Endothelial cell of umbilical vein (primary cell): ENCODE measurements around the gene BARD1.

Experiments used
- EZH2 ChIP-seq: IDR thresholded peaks from 2 replicates; pipeline ENCODE4 v1.6.1; 2012; ENCODE audit warnings: borderline replicate concordance, low read depth, mild to moderate bottlenecking, moderate library complexity, low read length, inconsistent platforms; ENCODE audit not compliant: severe bottlenecking
- FOS ChIP-seq: IDR thresholded peaks from 2 replicates; pipeline ENCODE4 v1.6.1; 2011; ENCODE audit warnings: mild to moderate bottlenecking, low read length, moderate library complexity, borderline replicate concordance; ENCODE audit not compliant: insufficient read depth
- GATA2 ChIP-seq: IDR thresholded peaks from 2 replicates; pipeline ENCODE4 v1.7.0; 2011; ENCODE audit warnings: low read depth, mild to moderate bottlenecking, moderate library complexity, mixed read lengths, low read length; ENCODE audit not compliant: insufficient read length, insufficient read depth
- JUN ChIP-seq: IDR thresholded peaks from 2 replicates; pipeline ENCODE4 v1.6.1; 2011; ENCODE audit warnings: borderline replicate concordance, low read depth; ENCODE audit not compliant: insufficient read length, insufficient read depth
- MYC ChIP-seq: IDR thresholded peaks from one replicate; pipeline ENCODE4 v1.6.1; 2011; ENCODE audit warnings: mild to moderate bottlenecking, low read depth, low read length
- POLR2A ChIP-seq: IDR thresholded peaks from 2 replicates; pipeline ENCODE4 v1.6.1; 2012; ENCODE audit warnings: low read depth, mild to moderate bottlenecking, control low read depth, low read length
- POLR2AphosphoS5 ChIP-seq: IDR thresholded peaks from 2 replicates; pipeline ENCODE4 v1.6.1; 2012; ENCODE audit warnings: low read depth, mild to moderate bottlenecking, control low read depth, low read length, moderate library complexity; ENCODE audit not compliant: insufficient read depth
- TF ChIP-seq, protein P1 (sequence below), 2 donors: IDR thresholded peaks; 1 replicate in 1 of 2; 2 replicates in 1 of 2; pipeline ENCODE4 v1.5.1; 2011; ENCODE audit warnings: low read length in 2 of 2, mild to moderate bottlenecking in 2 of 2, moderate library complexity in 2 of 2, control low read depth in 1 of 2, inconsistent platforms in 1 of 2, low read depth in 1 of 2; ENCODE audit not compliant: insufficient read depth in 1 of 2; ENCODE audit errors: extremely low read depth in 1 of 2
- TF ChIP-seq, protein P2 (sequence below): IDR thresholded peaks from 2 replicates; pipeline ENCODE4 v1.6.1; 2011; ENCODE audit not compliant: insufficient read depth, insufficient read length

- TF ChIP-seq, protein P1, sequence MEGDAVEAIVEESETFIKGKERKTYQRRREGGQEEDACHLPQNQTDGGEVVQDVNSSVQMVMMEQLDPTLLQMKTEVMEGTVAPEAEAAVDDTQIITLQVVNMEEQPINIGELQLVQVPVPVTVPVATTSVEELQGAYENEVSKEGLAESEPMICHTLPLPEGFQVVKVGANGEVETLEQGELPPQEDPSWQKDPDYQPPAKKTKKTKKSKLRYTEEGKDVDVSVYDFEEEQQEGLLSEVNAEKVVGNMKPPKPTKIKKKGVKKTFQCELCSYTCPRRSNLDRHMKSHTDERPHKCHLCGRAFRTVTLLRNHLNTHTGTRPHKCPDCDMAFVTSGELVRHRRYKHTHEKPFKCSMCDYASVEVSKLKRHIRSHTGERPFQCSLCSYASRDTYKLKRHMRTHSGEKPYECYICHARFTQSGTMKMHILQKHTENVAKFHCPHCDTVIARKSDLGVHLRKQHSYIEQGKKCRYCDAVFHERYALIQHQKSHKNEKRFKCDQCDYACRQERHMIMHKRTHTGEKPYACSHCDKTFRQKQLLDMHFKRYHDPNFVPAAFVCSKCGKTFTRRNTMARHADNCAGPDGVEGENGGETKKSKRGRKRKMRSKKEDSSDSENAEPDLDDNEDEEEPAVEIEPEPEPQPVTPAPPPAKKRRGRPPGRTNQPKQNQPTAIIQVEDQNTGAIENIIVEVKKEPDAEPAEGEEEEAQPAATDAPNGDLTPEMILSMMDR (IDR thresholded peaks at IDR 0.05; ENCODE audit: extremely low read depth in 1 of 2, insufficient read depth in 1 of 2, low read depth in 1 of 2, low read length in 2 of 2), result no peak
- TF ChIP-seq POLR2A (no peak), POLR2AphosphoS5 (no peak), JUN (no peak), EZH2 (no peak), MYC (no peak), GATA2 (no peak), FOS (no peak)
- TF ChIP-seq, protein P2, sequence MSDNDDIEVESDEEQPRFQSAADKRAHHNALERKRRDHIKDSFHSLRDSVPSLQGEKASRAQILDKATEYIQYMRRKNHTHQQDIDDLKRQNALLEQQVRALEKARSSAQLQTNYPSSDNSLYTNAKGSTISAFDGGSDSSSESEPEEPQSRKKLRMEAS, result no peak
Measured at GRCh38 chr2:214710729-214711128, 98.8 kb downstream of the BARD1 start.
